Common myeloid progenitor, CD34-positive (primary cell): ENCODE data around the gene RPLP1.
A peak's percentile ranks its signal among the peaks of the same experiment; 100 is the strongest.

Source experiments
- CTCF ChIA-PET: fragments of 350-600 bp; sonication (Branson Sonifier 250); formaldehyde crosslinking; loops from one replicate; lab custom pipeline; 2021; ENCODE audit warnings: antibody characterized with exemption; lab: Charles Lee
- POLR2A ChIA-PET: fragments of 350-600 bp; sonication (Branson Sonifier 250); formaldehyde crosslinking; loops from one replicate; lab custom pipeline; 2021; ENCODE audit warnings: antibody characterized with exemption; lab: Charles Lee
- DNase-seq, 3 donors: peaks; one replicate each; pipeline versions ENCODE4 v3.0.0 to v3.0.0-alpha.2; 2013
- H3K27ac ChIP-seq, 2 experiments: 1 replicate in 1 of 2; 2 replicates in 1 of 2; pipeline ENCODE4 v1.7.0; 2013; ENCODE audit warnings: inconsistent platforms in 2 of 2, low read length in 2 of 2, mild to moderate bottlenecking in 2 of 2, low read depth in 1 of 2, moderate library complexity in 1 of 2; ENCODE audit not compliant: severe bottlenecking in 2 of 2, insufficient read depth in 1 of 2, poor library complexity in 1 of 2
- H3K27me3 ChIP-seq, 5 experiments: replicated peaks in 2 of 5; 1 replicate in 3 of 5; 2 replicates in 2 of 5; pipeline versions ENCODE4 v1.6.1 to v1.7.0; 2013; ENCODE audit warnings: low read length in 4 of 5, mild to moderate bottlenecking in 2 of 5, moderate library complexity in 2 of 5, inconsistent platforms in 1 of 5; ENCODE audit not compliant: insufficient read depth in 5 of 5, control insufficient read depth in 4 of 5
- H3K36me3 ChIP-seq, 4 experiments: 1 replicate in 2 of 4; 2 replicates in 2 of 4; pipeline versions ENCODE4 v1.6.1 to v1.7.0; 2013; ENCODE audit warnings: low read length in 3 of 4, control low read depth in 1 of 4, mild to moderate bottlenecking in 1 of 4; ENCODE audit not compliant: control insufficient read depth in 4 of 4, insufficient read depth in 4 of 4
- H3K4me1 ChIP-seq, 4 experiments: 1 replicate in 3 of 4; 2 replicates in 1 of 4; pipeline versions ENCODE4 v1.6.1 to v1.7.1; 2013; ENCODE audit warnings: low read length in 3 of 4, mild to moderate bottlenecking in 3 of 4, control low read depth in 1 of 4, inconsistent platforms in 1 of 4, moderate library complexity in 1 of 4; ENCODE audit not compliant: control insufficient read depth in 4 of 4, insufficient read depth in 4 of 4; ENCODE audit errors: control extremely low read depth in 1 of 4
- H3K4me3 ChIP-seq, 7 experiments: 1 replicate in 4 of 7; 2 replicates in 3 of 7; pipeline versions ENCODE4 v1.5.1 to v1.7.0; 2013; ENCODE audit warnings: mild to moderate bottlenecking in 7 of 7, low read length in 6 of 7, moderate library complexity in 6 of 7, inconsistent platforms in 2 of 7, low read depth in 2 of 7, control low read depth in 1 of 7; ENCODE audit not compliant: insufficient read depth in 4 of 7, control insufficient read depth in 1 of 7; ENCODE audit errors: extremely low read depth in 1 of 7
- H3K9me3 ChIP-seq, 5 experiments: 1 replicate in 4 of 5; 2 replicates in 1 of 5; pipeline versions ENCODE4 v1.6.1 to v1.7.1; 2013; ENCODE audit warnings: low read length in 4 of 5, mild to moderate bottlenecking in 2 of 5, inconsistent platforms in 1 of 5, low read depth in 1 of 5, moderate library complexity in 1 of 5; ENCODE audit not compliant: control insufficient read depth in 4 of 5, insufficient read depth in 2 of 5; ENCODE audit errors: control extremely low read depth in 1 of 5
- WGBS: methylation state at CpG from one replicate; pipeline ENCODE4 v1.1.5; 2013; ENCODE audit not compliant: insufficient coverage; 5-methylcytosine and 5-hydroxymethylcytosine counted together

RPLP1 gene

GRCh38 chr15:69459066-69459465 lies 6.4 kb downstream of the RPLP1 start:
- Histone ChIP-seq H3K27ac (no peak overlapping the region), H3K36me3 (peaks cover 8 to 38% (median 22%) of the 10 kb centered on the region in 4 experiments), H3K27me3 (no peaks in the 10 kb centered on the region), H3K4me3 (no peak overlapping the region), H3K4me1 (peaks cover 8 to 29% (median 23%) of the 10 kb centered on the region in 4 experiments), H3K9me3 (no peaks in the 10 kb centered on the region)
- ChIA-PET CTCF (interaction anchor here (1.0 to 1.7 kb wide), 2 partner anchors 10 kb away, joined by 3 to 7 read pairs; no protein-coding TSS in a partner anchor), POLR2A (no interaction called here)
- 100% methylated on average over 1 of the region's 2 CpGs for WGBS
- no peak for DNase-seq

- Histone ChIP-seq H3K4me3 (no peak overlapping the region), H3K9me3 (no peaks in the 10 kb centered on the region), H3K36me3 (peaks cover 6 to 24% (median 18%) of the 10 kb centered on the region in 4 experiments), H3K4me1 (peaks cover 0 to 17% (median 14%) of the 10 kb centered on the region in 4 experiments), H3K27me3 (no peaks in the 10 kb centered on the region), H3K27ac (no peak overlapping the region)
- 67% methylated on average over 1 of the region's 1 CpG for WGBS
- DNase-seq, result no peak
- POLR2A ChIA-PET, result no interaction called here
- CTCF ChIA-PET, result interaction anchor here (1.7 kb wide), 1 partner anchor 8 kb away, joined by 7 read pairs; no protein-coding TSS in a partner anchor
These were observed 7.9 kb downstream of the RPLP1 start for GRCh38 chr15:69460481-69460880.

- WGBS, result 71% methylated on average over 18 of the region's 23 CpGs
- H3K4me1 ChIP-seq, result peaks cover 0 to 17% (median 14%) of the 10 kb centered on the region in 4 experiments
- H3K27ac ChIP-seq, result peak overlapping the region in 1 of 2 experiments; percentile 25
- no peak for DNase-seq
- peaks cover 3 to 8% (median 4%) of the 10 kb centered on the region in 4 experiments for H3K36me3 ChIP-seq
- ChIA-PET CTCF (interaction anchor here (0.9 to 2.4 kb wide), 9 partner anchors 9 to 1022 kb away, joined by 3 to 23 read pairs (median 3); partner anchors contain the start of gene RPLP1), POLR2A (interaction anchor here (0.6 to 2.2 kb wide), 4 partner anchors 9 to 879 kb away, joined by 3 to 21 read pairs (median 4); partner anchors contain the start of gene RPLP1)
- H3K9me3 ChIP-seq, result no peaks in the 10 kb centered on the region
- no peaks in the 10 kb centered on the region for H3K27me3 ChIP-seq
- peak overlapping the region in 6 of 7 experiments; percentile 10 to 90 (median 80) for H3K4me3 ChIP-seq
These were observed 9.4 kb downstream of the RPLP1 start for GRCh38 chr15:69462030-69462492.

- 4% methylated on average over 38 of the region's 46 CpGs for WGBS
- H3K27ac ChIP-seq, result peak overlapping the region; percentile 66 to 86
- H3K4me1 ChIP-seq, result peaks cover 0 to 17% (median 14%) of the 10 kb centered on the region in 4 experiments
- peak overlapping the region; percentile 50 to 90 (median 78) for H3K4me3 ChIP-seq
- DNase-seq, result peak; percentile 94 to 96 (median 94)
- no peaks in the 10 kb centered on the region for H3K27me3 ChIP-seq
- no peaks in the 10 kb centered on the region for H3K9me3 ChIP-seq
- POLR2A ChIA-PET, result interaction anchor here (0.6 to 2.2 kb wide), 4 partner anchors 9 to 878 kb away, joined by 3 to 21 read pairs (median 4); partner anchors contain the start of gene RPLP1
- CTCF ChIA-PET, result interaction anchor here (0.7 to 2.4 kb wide), 11 partner anchors 9 to 1021 kb away, joined by 3 to 23 read pairs (median 3); partner anchors contain the start of gene RPLP1
- H3K36me3 ChIP-seq, result peaks cover 0 to 2% (median under 1%) of the 10 kb centered on the region in 4 experiments
These were observed 10.0 kb downstream of the RPLP1 start for GRCh38 chr15:69462493-69463181.

GRCh38 chr15:69463182-69463756 lies 10.7 kb downstream of the RPLP1 start:
- POLR2A ChIA-PET, result interaction anchor here (2.2 kb wide), 1 partner anchor 10 kb away, joined by 21 read pairs; the partner anchor contains the start of gene RPLP1
- Histone ChIP-seq H3K27me3 (no peaks in the 10 kb centered on the region), H3K4me3 (peak overlapping the region; percentile 45 to 90 (median 78)), H3K36me3 (no peaks in the 10 kb centered on the region), H3K9me3 (no peaks in the 10 kb centered on the region), H3K27ac (peak overlapping the region; percentile 66 to 86), H3K4me1 (peaks cover 0 to 17% (median 15%) of the 10 kb centered on the region in 4 experiments)
- CTCF ChIA-PET, result interaction anchor here (0.7 to 2.4 kb wide), 11 partner anchors 10 to 1026 kb away, joined by 3 to 23 read pairs (median 3); partner anchors contain the start of gene RPLP1
- peak in 1 of 3 donors; percentile 18 for DNase-seq
- 55% methylated on average over 10 of the region's 13 CpGs for WGBS

- ChIA-PET CTCF (interaction anchor here (1.0 to 2.6 kb wide), 2 partner anchors 12 to 14 kb away, joined by 3 to 9 read pairs; no protein-coding TSS in a partner anchor), POLR2A (no interaction called here)
- Histone ChIP-seq H3K9me3 (no peaks in the 10 kb centered on the region), H3K27me3 (no peaks in the 10 kb centered on the region), H3K4me1 (peaks cover 0 to 22% (median 16%) of the 10 kb centered on the region in 4 experiments), H3K36me3 (no peaks in the 10 kb centered on the region), H3K4me3 (no peak overlapping the region), H3K27ac (no peak overlapping the region)
- 100% methylated on average over 1 of the region's 1 CpG for WGBS
- DNase-seq, result no peak
These were observed 12.6 kb downstream of the RPLP1 start for GRCh38 chr15:69465253-69465652.
